Stimulated activated CD8-positive, alpha-beta memory T cell treated with anti-CD3 and anti-CD28 coated beads, Interleukin-12 subunit alpha, Interleukin-12 subunit beta, amount 100 ng/mL, for 1 hour (primary cell): Measurements from ENCODE around the gene SEMA5A.

Source experiments
- DNase-seq: peaks from one replicate; pipeline ENCODE4 v3.0.0-alpha.2; 2020; ENCODE audit warnings: low read depth

Gene SEMA5A

GRCh38 chr5:9278921-9279603, 266.8 kb downstream of the SEMA5A start:
- DNase-seq: no peak

GRCh38 chr5:9269014-9269413, 276.9 kb downstream of the SEMA5A start:
- DNase-seq: no peak

GRCh38 chr5:9268226-9268625, 277.6 kb downstream of the SEMA5A start:
- no peak for DNase-seq

- DNase-seq: no peak
Observed at GRCh38 chr5:9265441-9266287, 280.2 kb downstream of the SEMA5A start.

GRCh38 chr5:9264301-9264700, 281.6 kb downstream of the SEMA5A start:
- DNase-seq: no peak

- no peak for DNase-seq
Observed at GRCh38 chr5:9263656-9264055, 282.2 kb downstream of the SEMA5A start.

- DNase-seq: no peak
Observed at GRCh38 chr5:9251379-9251980, 294.4 kb downstream of the SEMA5A start.

- DNase-seq: no peak
Observed at GRCh38 chr5:9249231-9249630, 296.6 kb downstream of the SEMA5A start.

- no peak for DNase-seq
Observed at GRCh38 chr5:9245071-9245470, 300.8 kb downstream of the SEMA5A start.

- DNase-seq: no peak
Observed at GRCh38 chr5:9244417-9244816, 301.5 kb downstream of the SEMA5A start.

- DNase-seq: no peak
Observed at GRCh38 chr5:9241479-9242305, 304.2 kb downstream of the SEMA5A start.

GRCh38 chr5:9240431-9240830, 305.4 kb downstream of the SEMA5A start:
- no peak for DNase-seq

- DNase-seq: no peak
Observed at GRCh38 chr5:9239626-9240025, 306.2 kb downstream of the SEMA5A start.

GRCh38 chr5:9239071-9239470, 306.8 kb downstream of the SEMA5A start:
- no peak for DNase-seq

- DNase-seq: no peak
Observed at GRCh38 chr5:9233712-9234111, 312.2 kb downstream of the SEMA5A start.

- no peak for DNase-seq
Observed at GRCh38 chr5:9233035-9233434, 312.8 kb downstream of the SEMA5A start.

- DNase-seq: no peak
Observed at GRCh38 chr5:9231842-9232241, 314.0 kb downstream of the SEMA5A start.

GRCh38 chr5:9230355-9230754, 315.5 kb downstream of the SEMA5A start:
- DNase-seq: no peak

- no peak for DNase-seq
Observed at GRCh38 chr5:9226016-9226536, 319.8 kb downstream of the SEMA5A start.

GRCh38 chr5:9222054-9222976, 323.6 kb downstream of the SEMA5A start:
- DNase-seq: no peak

- DNase-seq: no peak
Observed at GRCh38 chr5:9218358-9218757, 327.5 kb downstream of the SEMA5A start.
